CD4-positive, alpha-beta T cell treated with Interleukin-10 for 1 hour (primary cell): ENCODE measurements around the gene LTBP4.

Source experiments
- DNase-seq: peaks from one replicate; pipeline ENCODE4 v3.0.0-alpha.2; 2020

LTBP4 gene

DNA sequence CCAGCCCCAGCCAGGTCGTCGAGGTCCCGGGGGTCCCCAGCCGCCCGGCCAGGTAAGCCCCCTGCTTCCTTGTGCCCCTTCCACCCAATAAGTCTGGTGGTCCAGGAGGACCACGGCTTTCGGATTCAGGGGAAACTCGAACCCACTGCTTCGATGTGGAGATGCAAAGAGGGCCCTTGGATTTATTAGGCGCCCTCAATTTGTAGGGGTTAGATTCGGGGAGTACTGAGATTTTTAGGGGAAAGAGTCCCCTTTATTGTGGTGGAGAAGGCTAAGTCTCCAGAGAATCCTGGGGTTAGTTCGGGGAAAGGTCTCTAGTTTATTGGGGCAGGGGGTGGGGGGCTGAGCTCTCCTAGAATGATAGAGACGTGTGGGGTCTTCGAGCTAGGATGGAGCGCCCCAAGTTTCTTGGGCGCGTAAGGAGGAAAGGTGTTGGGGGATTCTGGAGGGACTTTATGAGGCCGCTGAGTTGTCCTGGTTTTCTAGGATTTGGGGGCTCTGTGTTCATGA, 3.8 kb upstream of the LTBP4 start:
- DNase-seq: no peak

DNA sequence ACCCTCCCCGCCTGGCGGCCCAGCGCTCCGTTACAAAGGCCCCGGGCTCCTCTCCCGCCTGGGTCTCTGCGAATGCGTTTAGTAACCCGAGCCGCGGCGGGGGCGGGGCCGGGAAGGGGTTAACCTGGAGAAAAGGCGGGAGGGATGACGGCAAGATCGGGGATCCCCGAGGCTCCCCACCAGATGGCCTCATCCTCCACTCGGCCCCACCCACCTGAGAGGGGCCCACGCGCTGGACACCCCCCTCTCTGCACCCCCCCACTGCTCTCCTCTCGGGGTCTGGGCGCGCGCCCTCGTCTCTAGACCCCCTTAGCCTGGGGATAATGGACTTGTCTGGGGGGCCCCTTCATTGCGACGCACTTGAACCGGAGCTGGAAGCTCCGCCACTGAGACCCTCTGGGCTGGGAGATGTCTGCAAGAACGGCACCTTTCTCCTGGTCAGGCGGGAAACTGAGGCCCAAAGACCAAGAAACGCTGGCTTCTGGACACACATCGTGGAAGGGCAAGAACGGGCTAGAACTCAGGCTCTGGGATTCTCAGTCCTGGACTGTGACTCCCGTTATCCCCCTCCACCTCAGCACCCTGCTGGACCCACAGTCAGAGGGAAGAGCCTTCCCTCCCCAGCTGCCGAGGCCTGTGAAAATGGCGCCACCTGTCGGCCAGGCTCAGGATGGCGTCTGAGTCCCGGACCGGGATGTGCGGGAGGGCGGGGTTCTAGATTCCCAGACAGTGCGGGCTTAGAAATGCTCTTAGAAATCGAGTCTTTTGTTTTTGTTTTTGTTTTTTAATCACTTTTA, 2.9 kb upstream of the LTBP4 start:
- peak; percentile 85 for DNase-seq

DNA sequence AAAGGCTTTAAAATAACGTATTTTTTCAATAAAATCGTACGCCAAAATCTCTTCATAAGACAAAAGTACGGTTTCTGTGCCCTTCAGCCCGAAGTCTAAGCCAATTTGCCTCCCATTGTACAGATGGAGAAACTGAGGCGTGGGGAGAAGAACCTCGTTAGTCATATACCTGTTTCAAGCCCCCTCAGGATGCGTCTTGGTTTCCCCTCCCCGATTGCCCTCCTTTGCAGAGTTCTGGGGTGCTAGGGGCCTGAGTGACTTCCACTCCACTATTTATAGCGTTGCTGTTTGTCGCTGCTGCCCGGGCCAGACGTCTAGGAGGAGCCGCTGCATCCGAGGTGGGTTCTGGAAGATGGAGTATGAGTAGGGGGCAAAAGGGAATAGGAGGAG, 2.3 kb upstream of the LTBP4 start:
- DNase-seq: no peak

DNA sequence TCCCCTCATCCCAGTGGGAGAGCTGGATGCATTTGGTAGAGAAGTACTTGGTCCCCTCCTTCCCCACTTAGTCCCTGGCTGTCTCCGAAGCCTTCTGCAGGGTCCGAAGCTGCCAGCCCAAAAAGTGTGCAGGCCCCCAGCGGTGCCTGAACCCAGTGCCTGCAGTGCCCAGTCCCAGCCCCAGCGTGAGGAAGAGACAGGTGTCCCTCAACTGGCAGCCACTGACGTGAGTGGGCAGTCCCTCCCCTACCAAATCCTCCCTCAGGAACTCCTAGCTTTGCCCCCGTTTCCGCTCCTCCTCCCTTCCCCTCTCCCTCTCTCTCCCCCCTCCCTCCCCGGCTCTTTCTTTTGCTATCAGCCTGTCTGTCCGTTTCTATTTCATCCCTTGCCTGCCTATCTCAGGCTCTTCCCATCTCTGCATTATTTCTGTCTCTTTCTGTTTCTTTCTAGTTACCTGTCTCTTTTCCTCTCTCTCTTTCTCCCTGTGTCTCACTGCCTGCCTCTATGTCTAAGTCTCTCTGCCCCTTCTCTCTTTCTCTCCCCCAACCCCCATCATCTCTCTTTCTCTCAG, 1.8 kb upstream of the LTBP4 start:
- DNase-seq: peak; percentile 42

DNA sequence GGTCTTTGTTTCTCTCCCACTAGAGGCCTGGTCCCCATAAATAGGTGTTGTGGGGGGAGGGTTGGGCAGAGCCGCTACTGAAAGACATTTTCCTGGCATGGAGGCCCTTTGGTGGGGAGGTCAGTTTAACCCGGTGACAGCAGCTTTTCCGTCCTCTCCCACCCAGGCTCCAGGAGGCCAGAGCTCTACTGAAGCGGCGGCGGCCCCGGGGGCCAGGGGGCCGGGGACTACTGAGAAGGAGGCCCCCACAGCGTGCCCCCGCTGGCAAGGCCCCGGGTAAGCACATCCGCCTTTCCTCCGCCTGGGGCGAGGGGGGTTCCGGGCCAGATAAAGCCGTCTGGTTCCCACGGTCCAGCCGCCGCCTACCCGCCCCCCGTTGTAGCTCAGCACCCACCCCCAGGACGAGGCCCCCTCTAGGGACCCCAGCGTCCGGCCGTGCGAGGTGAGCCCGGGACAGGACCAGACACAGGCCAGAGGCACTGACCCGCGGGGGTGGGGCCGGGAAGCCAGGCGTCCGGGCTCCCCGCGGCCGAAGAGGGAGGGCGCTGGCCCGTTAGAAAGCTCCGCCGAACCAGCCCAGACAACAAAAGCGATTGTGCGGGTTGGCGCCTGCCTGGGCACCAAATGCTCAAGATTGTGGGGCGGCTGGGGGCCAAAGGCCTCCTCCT, 1.1 kb upstream of the LTBP4 start:
- DNase-seq: no peak

DNA sequence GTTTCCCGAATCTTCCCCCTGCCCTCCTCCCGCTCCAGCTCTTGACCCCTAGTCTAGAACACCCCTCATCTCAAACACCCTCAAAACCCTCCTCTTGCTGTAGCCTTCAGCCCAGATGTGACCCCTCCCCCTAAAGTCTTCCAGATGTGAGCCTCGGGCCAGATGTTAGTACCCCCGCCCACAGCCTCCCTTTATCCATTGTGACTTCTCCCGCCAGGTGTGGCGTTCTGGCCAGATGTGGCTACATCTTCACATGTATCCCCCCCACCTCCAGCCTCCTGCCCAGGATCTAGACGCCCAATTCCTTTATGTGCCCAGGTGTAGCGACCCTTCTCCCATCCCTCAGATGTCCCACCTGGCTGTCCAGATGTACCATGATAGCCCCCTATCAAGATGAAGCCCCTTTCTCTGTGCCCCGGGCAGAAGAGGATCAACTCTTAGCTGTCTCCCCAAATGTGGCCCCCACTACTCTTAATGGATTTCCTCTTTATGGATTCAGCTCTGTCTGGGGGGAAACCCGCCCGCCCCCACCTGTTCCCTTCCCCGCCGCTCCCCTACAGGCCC, 517 bp upstream of the LTBP4 start:
- DNase-seq: no peak

DNA sequence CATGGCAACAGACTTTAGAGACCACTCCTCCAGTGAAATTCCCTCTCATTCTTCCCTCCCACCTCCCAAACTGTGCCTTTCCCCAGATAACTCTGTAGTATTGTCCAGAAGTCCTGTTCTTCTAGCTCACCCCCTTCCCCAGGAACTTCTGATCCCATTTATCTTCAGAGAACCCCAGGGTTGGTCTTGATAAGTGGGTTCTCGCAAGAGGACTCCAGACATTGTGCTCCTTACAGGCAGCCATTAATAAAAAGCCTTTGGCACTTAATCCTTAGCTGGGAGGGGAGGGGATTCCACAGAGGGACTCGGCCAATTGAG, 1.9 kb downstream of the LTBP4 start:
- DNase-seq: no peak

DNA sequence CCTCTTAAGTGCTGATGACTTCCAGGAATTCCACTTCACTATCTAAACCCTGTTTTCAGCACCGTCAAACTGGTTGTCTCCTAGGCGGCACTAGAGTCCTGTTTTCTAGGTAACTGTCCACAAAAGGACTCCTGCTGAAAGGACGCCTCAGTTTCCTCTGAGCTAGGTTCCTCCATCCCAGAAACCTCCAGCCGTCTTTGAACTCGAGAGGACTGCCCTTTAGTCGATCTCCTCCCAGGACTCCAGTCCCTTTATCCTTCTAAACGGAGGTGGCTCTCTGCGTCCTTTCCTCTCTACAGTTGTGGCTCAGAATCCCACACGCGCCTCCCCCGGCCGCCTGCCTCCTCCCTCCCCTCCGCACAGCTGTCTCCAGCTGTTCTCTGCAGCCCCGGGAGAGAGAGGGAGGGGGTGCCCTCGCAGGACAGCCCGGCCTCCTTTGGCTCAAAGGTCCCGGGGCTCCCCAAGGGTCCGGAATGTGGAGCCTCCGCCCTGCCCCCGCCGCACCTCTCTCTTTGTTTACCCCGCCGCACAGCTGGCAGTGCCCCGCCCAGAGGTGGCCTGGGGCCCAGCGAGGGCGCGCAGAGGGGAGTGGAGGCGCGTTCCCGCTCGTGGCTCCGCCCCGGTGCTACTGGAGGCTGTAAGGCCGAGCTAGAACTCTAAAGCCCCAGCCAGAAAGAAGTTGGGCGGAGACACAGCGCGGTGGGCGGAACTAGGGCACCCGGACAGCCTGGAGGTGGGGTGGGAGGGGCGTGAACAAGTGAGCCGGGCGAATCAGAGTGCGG, 2.4 kb downstream of the LTBP4 start:
- DNase-seq: peak; percentile 99

DNA sequence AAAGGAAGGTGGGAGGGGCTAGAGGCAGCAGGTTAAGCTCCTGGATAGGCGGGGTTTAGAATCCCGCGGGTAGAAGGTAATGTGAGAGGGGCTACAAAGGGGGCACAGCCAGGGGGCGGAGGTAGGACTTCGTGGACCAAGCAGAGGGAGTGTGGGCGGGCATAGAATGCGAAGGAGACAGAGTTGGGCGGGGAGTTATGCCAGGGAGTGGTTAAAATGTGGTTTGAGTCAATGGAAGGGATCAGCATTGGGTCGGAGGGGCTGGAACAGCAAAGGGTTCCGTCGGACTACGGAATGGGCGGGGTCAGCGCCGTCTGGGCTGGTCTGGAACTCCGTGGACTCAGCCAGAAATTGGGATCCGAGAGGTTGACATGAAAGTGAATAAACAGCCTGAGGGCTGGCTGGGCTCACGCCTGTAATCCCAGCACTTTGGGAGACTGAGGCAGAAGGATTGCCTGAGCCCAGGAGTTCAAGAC, 3.0 kb downstream of the LTBP4 start:
- no peak for DNase-seq

DNA sequence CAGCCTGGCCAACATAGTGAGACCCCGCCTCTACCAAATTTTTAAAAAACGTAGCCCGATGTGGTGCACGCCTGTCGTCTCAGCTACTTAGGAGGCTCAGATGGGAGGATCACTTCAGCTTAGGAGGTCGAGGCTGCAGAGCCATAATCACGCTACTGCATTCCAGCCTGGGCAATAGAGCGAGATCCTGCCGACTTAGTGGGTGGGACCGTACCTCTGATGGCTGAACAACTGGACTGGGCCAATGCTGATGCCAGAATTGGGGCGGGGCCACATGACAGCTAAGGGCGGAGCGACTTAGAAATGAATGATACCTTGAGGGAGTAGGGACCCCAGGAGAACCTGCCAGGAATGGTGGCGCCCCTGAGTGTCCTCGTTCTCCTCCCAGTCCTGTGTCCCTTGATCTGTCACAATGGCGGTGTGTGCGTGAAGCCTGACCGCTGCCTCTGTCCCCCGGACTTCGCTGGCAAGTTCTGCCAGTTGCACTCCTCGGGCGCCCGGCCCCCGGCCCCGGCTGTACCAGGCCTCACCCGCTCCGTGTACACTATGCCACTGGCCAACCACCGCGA, 3.6 kb downstream of the LTBP4 start:
- no peak for DNase-seq

DNA sequence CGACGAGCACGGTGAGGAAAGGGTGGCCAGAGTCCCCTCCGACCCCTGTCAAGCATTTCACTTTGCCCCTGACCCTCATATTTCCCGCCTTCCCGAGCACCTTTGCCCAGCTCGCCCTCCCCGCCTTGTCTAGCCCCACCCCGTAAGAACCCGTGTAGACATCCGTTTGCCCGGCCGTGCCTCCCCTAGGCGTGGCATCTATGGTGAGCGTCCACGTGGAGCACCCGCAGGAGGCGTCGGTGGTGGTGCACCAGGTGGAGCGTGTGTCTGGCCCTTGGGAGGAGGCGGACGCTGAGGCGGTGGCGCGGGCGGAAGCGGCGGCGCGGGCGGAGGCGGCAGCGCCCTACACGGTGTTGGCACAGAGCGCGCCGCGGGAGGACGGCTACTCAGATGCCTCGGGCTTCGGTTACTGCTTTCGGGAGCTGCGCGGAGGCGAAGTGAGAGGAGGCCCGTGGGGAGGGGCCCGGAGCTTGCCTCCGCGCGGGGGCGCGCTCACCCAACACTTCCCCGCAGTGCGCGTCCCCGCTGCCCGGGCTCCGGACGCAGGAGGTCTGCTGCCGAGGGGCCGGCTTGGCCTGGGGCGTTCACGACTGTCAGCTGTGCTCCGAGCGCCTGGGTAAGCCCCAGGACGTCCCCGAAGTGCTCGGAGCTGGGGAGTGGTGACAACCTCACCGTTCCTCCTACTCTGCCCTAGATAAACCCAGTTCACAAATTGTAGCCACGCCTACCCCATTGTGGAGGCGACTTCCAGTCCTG, 4.2 kb downstream of the LTBP4 start:
- DNase-seq: peak; percentile 91

DNA sequence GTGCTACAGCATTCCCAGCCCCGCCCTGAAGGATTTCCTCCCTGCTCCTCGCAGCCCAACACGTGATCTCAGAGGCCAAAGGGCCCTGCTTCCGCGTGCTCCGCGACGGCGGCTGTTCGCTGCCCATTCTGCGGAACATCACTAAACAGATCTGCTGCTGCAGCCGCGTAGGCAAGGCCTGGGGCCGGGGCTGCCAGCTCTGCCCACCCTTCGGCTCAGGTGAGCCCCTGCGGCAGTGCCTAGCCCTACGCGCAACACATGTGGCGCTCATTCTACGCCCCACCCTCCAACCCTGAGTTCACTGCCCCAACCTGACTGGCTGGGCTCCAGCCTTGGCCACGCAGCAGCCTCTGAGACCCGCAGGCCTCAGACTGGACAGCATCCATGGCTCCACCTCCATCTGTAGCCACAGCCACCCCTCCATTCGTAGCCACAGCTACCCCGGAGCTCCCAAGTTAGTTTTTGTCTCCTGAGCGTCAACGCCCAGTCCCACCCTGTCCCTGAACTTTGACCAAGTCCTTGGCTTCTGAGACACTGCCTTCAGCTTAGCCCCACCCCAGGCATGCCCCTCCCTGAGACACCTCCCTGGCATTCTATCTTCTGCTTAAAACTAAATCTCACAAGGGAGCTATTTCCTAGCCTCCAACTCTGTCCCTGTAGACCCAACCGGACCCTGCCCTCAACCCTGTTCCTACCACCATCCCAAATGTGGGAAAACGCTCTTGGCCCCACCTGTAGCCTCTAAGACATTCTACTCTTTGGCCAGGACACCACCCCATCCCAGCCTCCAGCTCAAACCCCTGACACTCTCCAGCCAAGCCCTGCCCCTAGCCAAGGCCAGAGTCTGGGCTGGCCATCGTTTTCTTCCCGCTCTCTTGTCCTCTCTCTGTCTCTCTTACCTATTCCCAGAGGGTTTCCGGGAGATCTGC, 6.4 kb downstream of the LTBP4 start:
- DNase-seq: no peak

DNA sequence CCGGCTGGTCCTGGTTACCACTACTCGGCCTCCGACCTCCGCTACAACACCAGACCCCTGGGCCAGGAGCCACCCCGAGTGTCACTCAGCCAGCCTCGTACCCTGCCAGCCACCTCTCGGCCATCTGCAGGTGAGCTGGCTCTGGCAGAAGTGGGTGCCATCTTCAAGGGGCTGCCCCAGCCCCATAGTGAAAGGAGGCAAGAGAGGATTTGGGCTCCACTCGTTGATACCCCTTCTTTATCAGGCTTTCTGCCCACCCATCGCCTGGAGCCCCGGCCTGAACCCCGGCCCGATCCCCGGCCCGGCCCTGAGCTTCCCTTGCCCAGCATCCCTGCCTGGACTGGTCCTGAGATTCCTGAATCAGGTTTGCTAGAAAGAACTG, 7.1 kb downstream of the LTBP4 start:
- no peak for DNase-seq

DNA sequence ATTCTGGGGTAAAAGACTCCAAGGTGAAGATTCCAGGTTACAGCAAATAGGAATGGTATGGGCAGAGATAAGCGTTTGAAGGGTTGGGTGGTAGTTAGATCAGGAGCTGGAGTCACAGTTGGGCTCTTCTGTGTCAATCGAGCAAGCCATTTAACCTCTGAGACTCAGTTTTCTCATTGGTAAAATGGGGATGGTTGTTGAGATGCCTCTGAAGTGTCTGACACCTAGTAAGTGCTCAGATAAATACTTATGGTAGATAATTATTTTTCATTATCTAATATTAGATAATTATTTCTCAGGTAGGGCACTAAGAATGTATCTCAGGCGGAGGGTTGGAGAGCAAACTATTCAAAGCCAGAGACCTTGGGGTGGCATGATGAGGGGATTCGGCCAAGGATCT, 7.8 kb downstream of the LTBP4 start:
- no peak for DNase-seq

DNA sequence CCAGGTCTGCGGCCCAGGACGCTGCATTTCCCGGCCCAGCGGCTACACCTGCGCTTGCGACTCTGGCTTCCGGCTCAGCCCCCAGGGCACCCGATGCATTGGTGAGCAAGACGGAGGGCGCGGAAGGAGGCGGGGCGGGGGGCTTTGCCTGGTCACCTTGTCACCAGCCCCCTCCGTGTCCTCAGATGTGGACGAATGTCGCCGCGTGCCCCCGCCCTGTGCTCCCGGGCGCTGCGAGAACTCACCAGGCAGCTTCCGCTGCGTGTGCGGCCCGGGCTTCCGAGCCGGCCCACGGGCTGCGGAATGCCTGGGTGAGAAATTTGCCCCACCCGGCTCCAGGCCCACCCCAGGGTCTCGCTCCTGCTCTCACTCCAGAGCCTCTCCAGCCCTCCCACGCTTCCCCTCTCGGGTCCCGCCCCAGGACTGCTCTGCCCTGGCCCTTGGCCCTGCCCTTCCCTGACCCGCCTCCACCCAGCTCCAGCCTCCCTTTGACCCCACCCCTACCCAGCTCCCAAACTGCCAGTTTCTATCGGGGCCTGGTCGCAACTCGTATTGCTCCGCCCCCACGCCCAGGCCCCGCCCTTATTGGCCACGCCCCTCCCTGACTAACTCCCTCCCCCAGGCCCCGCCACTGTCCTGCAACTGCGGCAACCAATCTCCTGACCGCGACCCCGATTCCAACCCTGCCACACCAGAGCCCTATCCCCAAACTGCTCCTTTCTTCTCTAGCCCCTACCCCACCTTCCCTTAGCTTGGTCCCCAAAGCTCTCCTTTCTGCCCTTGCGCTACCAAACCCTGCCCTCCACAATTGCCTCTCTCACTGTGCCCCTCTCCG, 8.6 kb downstream of the LTBP4 start:
- DNase-seq: peak; percentile 89

DNA sequence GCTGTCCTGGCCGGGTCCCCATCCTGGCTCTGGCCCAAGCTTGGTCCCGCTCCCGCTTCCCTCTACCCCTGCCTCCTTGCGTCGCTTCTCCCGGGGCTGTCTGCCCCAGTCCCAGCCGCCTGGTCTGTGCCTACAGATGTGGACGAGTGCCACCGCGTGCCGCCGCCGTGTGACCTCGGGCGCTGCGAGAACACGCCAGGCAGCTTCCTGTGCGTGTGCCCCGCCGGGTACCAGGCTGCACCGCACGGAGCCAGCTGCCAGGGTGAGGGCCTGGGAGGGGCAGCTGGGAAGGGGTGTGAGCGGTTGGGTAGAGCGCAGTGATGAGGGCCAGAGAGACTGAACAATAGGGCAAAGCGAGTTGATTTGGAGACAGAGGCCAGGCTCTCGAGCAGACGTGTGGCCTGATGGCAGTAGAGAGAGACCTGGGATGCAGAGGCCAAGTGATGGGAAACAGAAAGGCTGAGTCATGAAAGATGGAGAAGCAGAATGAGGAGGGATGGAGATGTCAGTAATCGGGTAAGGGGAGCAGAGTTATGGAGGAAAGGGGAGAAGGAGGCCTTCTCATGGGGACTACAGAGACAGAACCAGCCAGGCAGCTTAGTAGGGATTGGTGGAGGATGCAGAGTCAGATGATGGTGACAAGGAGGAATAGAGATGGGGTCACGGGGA, 9.4 kb downstream of the LTBP4 start:
- DNase-seq: peak; percentile 74

DNA sequence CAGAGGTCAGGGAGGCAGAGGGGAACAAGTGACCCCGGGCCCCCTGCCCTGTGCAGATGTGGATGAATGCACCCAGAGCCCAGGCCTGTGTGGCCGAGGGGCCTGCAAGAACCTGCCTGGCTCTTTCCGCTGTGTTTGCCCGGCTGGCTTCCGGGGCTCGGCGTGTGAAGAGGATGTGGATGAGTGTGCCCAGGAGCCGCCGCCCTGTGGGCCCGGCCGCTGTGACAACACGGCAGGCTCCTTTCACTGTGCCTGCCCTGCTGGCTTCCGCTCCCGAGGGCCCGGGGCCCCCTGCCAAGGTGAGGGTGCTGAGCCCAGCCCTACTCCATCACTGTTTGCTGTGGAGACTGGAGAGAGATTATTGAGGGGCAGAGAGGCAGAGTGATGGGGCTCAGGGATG, 9.9 kb downstream of the LTBP4 start:
- DNase-seq: no peak

DNA sequence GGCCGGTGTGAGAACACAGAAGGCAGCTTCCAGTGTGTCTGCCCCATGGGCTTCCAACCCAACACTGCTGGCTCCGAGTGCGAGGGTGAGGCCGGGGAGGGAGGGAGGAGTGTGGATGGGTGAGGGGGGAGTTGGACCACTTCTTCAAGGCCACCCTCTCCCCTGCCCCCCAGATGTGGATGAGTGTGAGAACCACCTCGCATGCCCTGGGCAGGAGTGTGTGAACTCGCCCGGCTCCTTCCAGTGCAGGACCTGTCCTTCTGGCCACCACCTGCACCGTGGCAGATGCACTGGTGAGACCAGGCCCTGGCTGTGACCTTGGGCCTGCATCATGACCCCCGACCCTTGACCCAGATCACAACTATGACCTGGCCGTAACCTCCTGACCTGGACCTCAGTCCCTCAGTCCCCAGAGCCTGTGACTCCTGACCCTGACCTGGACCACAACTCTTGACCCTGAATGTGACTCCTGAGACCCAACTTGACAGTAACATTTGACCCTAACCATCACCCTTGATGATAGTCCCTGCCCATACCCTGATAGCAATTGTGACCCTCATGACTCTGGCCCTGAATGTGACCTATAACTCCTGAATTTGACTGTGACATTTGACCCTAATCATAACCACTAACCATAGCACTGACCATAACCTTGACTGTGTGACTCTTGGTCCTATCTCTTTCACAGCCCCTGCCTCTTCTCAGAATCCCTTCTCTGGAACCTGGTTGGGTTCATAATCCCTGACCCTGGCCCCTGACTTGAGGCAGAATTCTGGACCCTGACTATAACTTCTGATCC, 10.9 kb downstream of the LTBP4 start:
- DNase-seq: no peak
